ENCODE measurements around the gene TNNT1.

DNA sequence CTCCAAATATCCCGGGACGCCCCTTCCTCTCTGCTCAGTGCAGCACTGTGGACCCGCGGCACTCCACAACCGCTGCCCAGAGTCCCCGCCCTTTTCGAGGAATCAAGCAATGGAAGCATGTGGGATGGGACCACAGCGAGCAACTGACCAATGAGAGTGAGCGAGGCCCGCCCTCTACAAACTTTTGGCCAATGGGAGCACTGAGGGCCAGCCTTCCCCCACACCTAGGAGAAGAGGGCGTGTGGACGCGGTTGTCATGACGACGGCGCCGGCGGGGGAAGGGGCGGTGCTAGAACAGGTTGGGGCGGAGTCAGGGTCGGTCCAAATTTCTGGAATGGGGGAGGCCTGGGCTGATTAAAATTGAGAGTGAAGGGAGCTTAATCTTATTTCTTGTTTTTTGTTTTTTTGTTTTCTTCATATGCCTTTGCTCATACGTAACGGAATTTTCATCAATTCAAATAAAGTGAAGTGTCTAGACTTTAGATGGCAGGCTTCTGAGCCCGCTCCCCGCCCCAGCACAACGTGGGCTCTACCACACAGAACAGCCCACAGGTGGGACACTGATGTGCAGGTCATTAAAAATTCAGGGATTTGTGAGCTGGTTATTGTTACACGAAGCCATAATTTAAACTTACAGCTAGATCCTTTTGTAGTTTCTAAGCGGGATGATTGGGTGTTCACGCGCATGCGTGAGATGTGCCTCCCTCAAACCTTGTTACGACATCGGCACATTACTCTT lies 17.7 kb upstream of the TNNT1 start, which contains the start of gene DNAAF3:
- TF ChIP-seq, protein P1, sequence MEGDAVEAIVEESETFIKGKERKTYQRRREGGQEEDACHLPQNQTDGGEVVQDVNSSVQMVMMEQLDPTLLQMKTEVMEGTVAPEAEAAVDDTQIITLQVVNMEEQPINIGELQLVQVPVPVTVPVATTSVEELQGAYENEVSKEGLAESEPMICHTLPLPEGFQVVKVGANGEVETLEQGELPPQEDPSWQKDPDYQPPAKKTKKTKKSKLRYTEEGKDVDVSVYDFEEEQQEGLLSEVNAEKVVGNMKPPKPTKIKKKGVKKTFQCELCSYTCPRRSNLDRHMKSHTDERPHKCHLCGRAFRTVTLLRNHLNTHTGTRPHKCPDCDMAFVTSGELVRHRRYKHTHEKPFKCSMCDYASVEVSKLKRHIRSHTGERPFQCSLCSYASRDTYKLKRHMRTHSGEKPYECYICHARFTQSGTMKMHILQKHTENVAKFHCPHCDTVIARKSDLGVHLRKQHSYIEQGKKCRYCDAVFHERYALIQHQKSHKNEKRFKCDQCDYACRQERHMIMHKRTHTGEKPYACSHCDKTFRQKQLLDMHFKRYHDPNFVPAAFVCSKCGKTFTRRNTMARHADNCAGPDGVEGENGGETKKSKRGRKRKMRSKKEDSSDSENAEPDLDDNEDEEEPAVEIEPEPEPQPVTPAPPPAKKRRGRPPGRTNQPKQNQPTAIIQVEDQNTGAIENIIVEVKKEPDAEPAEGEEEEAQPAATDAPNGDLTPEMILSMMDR (IDR thresholded peaks at IDR 0.05) = no peak
- TF ChIP-seq EZH2 (IDR thresholded peaks at IDR 0.05) = no peak
